HT-29 (cell line): Measurements from ENCODE around the gene DCLK2. TPM values are rescaled to one million over a fixed set of nuclear protein-coding genes. Genes with fewer than 3 reads are reported as not detected.

Source experiments
- DNase-seq: peaks from one replicate; pipeline ENCODE4 v3.0.0-alpha.2; 2015; ENCODE audit warnings: low spot score
- total RNA-seq: library from RNA; depleted of rRNA; stranded (reverse); fragments of >200 nt; shearing (Covaris generic); gene quantifications from 2 replicates; pipeline ENCODE4 v1.2.3, GENCODE V29; 2014

DCLK2 gene
- total RNA-seq, 1 experiment from 2014 or later = not detected

GRCh38 chr4:150207871-150208270, 129.6 kb downstream of the DCLK2 start:
- DNase-seq = no peak

GRCh38 chr4:150209140-150209829, 131.0 kb downstream of the DCLK2 start:
- peak; percentile 71 for DNase-seq

- no peak for DNase-seq
Measured at GRCh38 chr4:150211016-150211415, 132.8 kb downstream of the DCLK2 start.

GRCh38 chr4:150211799-150212445, 133.7 kb downstream of the DCLK2 start:
- DNase-seq = no peak

GRCh38 chr4:150212485-150212884, 134.2 kb downstream of the DCLK2 start:
- DNase-seq = no peak

GRCh38 chr4:150212927-150213326, 134.7 kb downstream of the DCLK2 start:
- DNase-seq = no peak

GRCh38 chr4:150215601-150216000, 137.4 kb downstream of the DCLK2 start:
- no peak for DNase-seq

GRCh38 chr4:150216726-150217125, 138.5 kb downstream of the DCLK2 start:
- no peak for DNase-seq

GRCh38 chr4:150217192-150217591, 138.9 kb downstream of the DCLK2 start:
- DNase-seq = peak; percentile 41

- DNase-seq = no peak
Measured at GRCh38 chr4:150217808-150218207, 139.6 kb downstream of the DCLK2 start.

- DNase-seq = no peak
Measured at GRCh38 chr4:150218447-150218846, 140.2 kb downstream of the DCLK2 start.

- no peak for DNase-seq
Measured at GRCh38 chr4:150219841-150220240, 141.6 kb downstream of the DCLK2 start.

- no peak for DNase-seq
Measured at GRCh38 chr4:150224896-150225591, 146.8 kb downstream of the DCLK2 start.

- no peak for DNase-seq
Measured at GRCh38 chr4:150229520-150229919, 151.3 kb downstream of the DCLK2 start.

GRCh38 chr4:150230561-150230960, 152.3 kb downstream of the DCLK2 start:
- DNase-seq = no peak

GRCh38 chr4:150231107-150231770, 153.0 kb downstream of the DCLK2 start:
- no peak for DNase-seq

GRCh38 chr4:150232029-150232428, 153.8 kb downstream of the DCLK2 start:
- no peak for DNase-seq

- DNase-seq = no peak
Measured at GRCh38 chr4:150234246-150234645, 156.0 kb downstream of the DCLK2 start.

GRCh38 chr4:150235317-150235716, 157.1 kb downstream of the DCLK2 start:
- DNase-seq = no peak

GRCh38 chr4:150235808-150236271, 157.6 kb downstream of the DCLK2 start:
- no peak for DNase-seq

GRCh38 chr4:150236626-150237025, 158.4 kb downstream of the DCLK2 start:
- no peak for DNase-seq
